Hepatocyte (in vitro differentiated cells): ENCODE data around the gene SLC23A2. TPM values are rescaled to one million over a fixed set of nuclear protein-coding genes. Genes with fewer than 3 reads are reported as not detected.
"Not testable (repeated sequence)": the region's sequence is repeated elsewhere in the genome, so short reads cannot be mapped to it uniquely, and the experiment has no call there.

Source experiments
- DNase-seq: peaks from one replicate; pipeline ENCODE4 v3.0.0-alpha.2; 2016; ENCODE audit warnings: low spot score
- H2AFZ ChIP-seq: fragments of 200-600 bp; sonication (generic); 2 replicates; pipeline ENCODE4 v1.6.0; 2016; ENCODE audit warnings: antibody characterized with exemption, mild to moderate bottlenecking
- H3K27ac ChIP-seq: fragments of 200-600 bp; sonication (generic); 2 replicates; pipeline ENCODE4 v1.5.1; 2016; ENCODE audit warnings: mild to moderate bottlenecking
- H3K27me3 ChIP-seq: fragments of 200-600 bp; sonication (generic); 2 replicates; pipeline ENCODE4 v1.6.1; 2016
- H3K36me3 ChIP-seq: fragments of 200-600 bp; sonication (generic); replicated peaks from 2 replicates; pipeline ENCODE4 v1.5.1; 2016; ENCODE audit warnings: low read depth; ENCODE audit not compliant: insufficient read depth
- H3K4me1 ChIP-seq: fragments of 200-600 bp; sonication (generic); 2 replicates; pipeline ENCODE4 v1.5.1; 2016; ENCODE audit warnings: mild to moderate bottlenecking, moderate library complexity; ENCODE audit not compliant: insufficient read depth
- H3K4me2 ChIP-seq: fragments of 200-600 bp; sonication (generic); 2 replicates; pipeline ENCODE4 v1.6.0; 2016
- H3K4me3 ChIP-seq: fragments of 200-600 bp; sonication (generic); 2 replicates; pipeline ENCODE4 v1.5.1; 2016; ENCODE audit warnings: mild to moderate bottlenecking
- H3K79me2 ChIP-seq: fragments of 200-600 bp; sonication (generic); 2 replicates; pipeline ENCODE4 v1.6.0; 2017; ENCODE audit warnings: mild to moderate bottlenecking
- H3K9me2 ChIP-seq: fragments of 200-600 bp; sonication (generic); replicated peaks from 2 replicates; pipeline ENCODE4 v1.6.0; 2017; ENCODE audit warnings: mild to moderate bottlenecking; ENCODE audit not compliant: insufficient read depth
- H3K9me3 ChIP-seq: fragments of 200-600 bp; sonication (generic); 2 replicates; pipeline ENCODE4 v1.5.1; 2016; ENCODE audit warnings: low read depth, mild to moderate bottlenecking
- H4K20me1 ChIP-seq: fragments of 200-600 bp; sonication (generic); 2 replicates; pipeline ENCODE4 v1.6.0; 2016; ENCODE audit warnings: mild to moderate bottlenecking; ENCODE audit not compliant: insufficient read depth, poor library complexity, severe bottlenecking
- EZH2 ChIP-seq: fragments of 200-600 bp; sonication (generic); IDR thresholded peaks from 2 replicates; pipeline ENCODE4 v1.6.1; 2016; ENCODE audit warnings: antibody characterized with exemption, mild to moderate bottlenecking, borderline replicate concordance
- EZH2phosphoT487 ChIP-seq: fragments of 200-600 bp; sonication (generic); IDR thresholded peaks from one replicate; pipeline ENCODE4 v1.6.1; 2018; ENCODE audit warnings: antibody characterized with exemption, mild to moderate bottlenecking, low read depth, moderate library complexity; ENCODE audit not compliant: unreplicated experiment, severe bottlenecking
- WGBS: methylation state at CpG from one replicate; pipeline ENCODE4 v1.1.6; 2016; ENCODE audit warnings: low lambda C conversion rate; ENCODE audit errors: missing lambda C conversion rate; 5-methylcytosine and 5-hydroxymethylcytosine counted together
- polyA plus RNA-seq: library from polyadenylated mRNA; unstranded; fragments of >200 nt; fragmentation: Nextera tagmentation; extraction: Ambion mirVana; gene quantifications from 2 replicates; pipeline ENCODE4 v1.2.1, GENCODE V29; 2016
- total RNA-seq: library from RNA; depleted of rRNA; stranded (reverse); fragments of >200 nt; gene quantifications from 2 replicates; pipeline ENCODE4 v1.2.3, GENCODE V29; 2014
- TF ChIP-seq, protein P1 (sequence below): fragments of 200-600 bp; sonication (generic); IDR thresholded peaks from 2 replicates; pipeline ENCODE4 v1.5.1; 2016; ENCODE audit warnings: antibody characterized with exemption, mild to moderate bottlenecking; ENCODE audit not compliant: poor library complexity

The SLC23A2 gene
- total and polyA plus RNA-seq, 2 experiments from 2014 or later, result 8.2 to 13.3 TPM

DNA sequence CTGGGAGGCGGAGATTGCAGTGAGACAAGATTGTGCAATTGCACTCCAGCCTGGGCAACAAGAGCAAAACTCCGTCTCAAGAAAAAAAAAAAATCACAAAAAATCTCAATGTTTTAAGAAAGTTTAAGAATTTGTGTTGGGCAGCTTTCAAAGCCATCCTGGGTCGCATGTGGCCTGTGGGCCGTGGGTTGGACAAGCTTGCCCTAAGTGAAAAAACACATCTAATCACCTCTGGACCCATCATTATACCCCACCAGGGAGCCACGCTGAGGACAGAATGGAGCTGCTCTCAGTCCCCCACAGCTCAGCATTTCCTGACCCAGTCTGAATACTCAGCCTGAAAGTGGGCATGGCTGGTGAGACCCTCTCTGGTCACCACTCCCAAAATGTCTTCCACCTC is 150.3 kb downstream of the SLC23A2 start:
- Histone ChIP-seq H3K27ac (no peak overlapping the region), H3K27me3 (no peaks in the 10 kb centered on the region), H2AFZ (no peak overlapping the region), H4K20me1 (no peaks in the 10 kb centered on the region), H3K4me1 (no peaks in the 10 kb centered on the region), H3K9me3 (no peaks in the 10 kb centered on the region), H3K36me3 (no peaks in the 10 kb centered on the region), H3K79me2 (no peaks in the 10 kb centered on the region), H3K4me2 (no peak overlapping the region), H3K4me3 (no peak overlapping the region), H3K9me2 (no peaks in the 10 kb centered on the region)
- 93% methylated on average over 5 of the region's 5 CpGs for WGBS
- no peak for DNase-seq
- TF ChIP-seq, protein P1, sequence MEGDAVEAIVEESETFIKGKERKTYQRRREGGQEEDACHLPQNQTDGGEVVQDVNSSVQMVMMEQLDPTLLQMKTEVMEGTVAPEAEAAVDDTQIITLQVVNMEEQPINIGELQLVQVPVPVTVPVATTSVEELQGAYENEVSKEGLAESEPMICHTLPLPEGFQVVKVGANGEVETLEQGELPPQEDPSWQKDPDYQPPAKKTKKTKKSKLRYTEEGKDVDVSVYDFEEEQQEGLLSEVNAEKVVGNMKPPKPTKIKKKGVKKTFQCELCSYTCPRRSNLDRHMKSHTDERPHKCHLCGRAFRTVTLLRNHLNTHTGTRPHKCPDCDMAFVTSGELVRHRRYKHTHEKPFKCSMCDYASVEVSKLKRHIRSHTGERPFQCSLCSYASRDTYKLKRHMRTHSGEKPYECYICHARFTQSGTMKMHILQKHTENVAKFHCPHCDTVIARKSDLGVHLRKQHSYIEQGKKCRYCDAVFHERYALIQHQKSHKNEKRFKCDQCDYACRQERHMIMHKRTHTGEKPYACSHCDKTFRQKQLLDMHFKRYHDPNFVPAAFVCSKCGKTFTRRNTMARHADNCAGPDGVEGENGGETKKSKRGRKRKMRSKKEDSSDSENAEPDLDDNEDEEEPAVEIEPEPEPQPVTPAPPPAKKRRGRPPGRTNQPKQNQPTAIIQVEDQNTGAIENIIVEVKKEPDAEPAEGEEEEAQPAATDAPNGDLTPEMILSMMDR, result no peak
- no peak for TF ChIP-seq EZH2phosphoT487
- no peak for TF ChIP-seq EZH2

DNA sequence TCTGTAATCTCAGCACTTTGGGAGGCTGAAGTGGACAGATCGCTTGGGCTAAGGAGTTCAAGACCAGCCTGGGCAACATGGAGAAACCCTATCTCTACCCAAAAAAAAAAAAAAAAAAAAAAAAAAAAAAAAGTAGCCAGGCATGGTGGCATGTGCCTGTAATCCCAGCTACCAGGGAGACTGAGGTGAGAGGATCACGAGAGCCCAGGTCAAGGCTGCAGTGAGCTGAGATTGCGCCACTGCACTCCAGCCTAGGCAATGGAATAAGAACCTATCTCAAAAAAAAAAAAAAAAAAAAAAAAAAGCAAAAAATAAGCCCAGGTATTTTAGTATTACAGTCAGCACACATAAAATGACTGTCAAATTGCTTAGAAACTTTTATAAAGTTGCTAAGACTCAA is 152.5 kb downstream of the SLC23A2 start:
- not testable (repeated sequence) for DNase-seq, H3K36me3 ChIP-seq, H3K9me2 ChIP-seq, H3K4me3 ChIP-seq, H2AFZ ChIP-seq, H3K27me3 ChIP-seq, H3K4me2 ChIP-seq, H4K20me1 ChIP-seq, H3K9me3 ChIP-seq, H3K79me2 ChIP-seq, H3K4me1 ChIP-seq, H3K27ac ChIP-seq
- WGBS, result 94% methylated on average over 3 of the region's 3 CpGs

DNA sequence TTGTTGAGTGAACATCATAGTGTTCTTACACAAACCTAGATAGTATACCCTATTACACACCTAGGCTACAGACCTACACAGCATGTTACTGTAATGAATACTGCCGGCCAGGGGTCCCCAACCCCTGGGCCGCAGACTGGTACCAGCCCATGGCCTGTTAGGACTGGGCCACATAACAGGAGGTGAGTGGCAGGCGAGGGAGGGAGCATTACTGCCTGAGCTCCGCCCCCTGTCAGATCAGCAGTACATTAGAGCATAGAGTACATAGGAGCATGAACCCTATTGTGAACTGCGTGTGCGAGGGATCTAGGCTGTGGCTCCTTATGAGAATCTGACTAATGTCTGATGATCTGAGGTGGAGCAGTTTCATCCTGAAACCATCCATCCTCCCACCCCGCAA is 153.3 kb downstream of the SLC23A2 start:
- Histone ChIP-seq H3K27me3 (no peaks in the 10 kb centered on the region), H4K20me1 (no peaks in the 10 kb centered on the region), H3K9me2 (no peaks in the 10 kb centered on the region), H3K4me2 (no peak overlapping the region), H3K36me3 (no peaks in the 10 kb centered on the region), H3K9me3 (no peaks in the 10 kb centered on the region), H3K4me1 (no peaks in the 10 kb centered on the region), H2AFZ (no peak overlapping the region), H3K27ac (no peak overlapping the region), H3K79me2 (no peaks in the 10 kb centered on the region), H3K4me3 (no peak overlapping the region)
- DNase-seq, result no peak
- WGBS, result 89% methylated on average over 7 of the region's 7 CpGs
- TF ChIP-seq EZH2, result no peak
- no peak for TF ChIP-seq EZH2phosphoT487
- TF ChIP-seq, protein P1, result no peak

GRCh38 chr20:4846821-4847220 is 154.5 kb downstream of the SLC23A2 start:
- no peaks in the 10 kb centered on the region for H3K9me2 ChIP-seq
- H4K20me1 ChIP-seq, result no peaks in the 10 kb centered on the region
- no peak overlapping the region for H2AFZ ChIP-seq
- H3K79me2 ChIP-seq, result no peaks in the 10 kb centered on the region
- TF ChIP-seq, protein P1, result no peak
- TF ChIP-seq EZH2 (no peak), EZH2phosphoT487 (no peak)
- no peaks in the 10 kb centered on the region for H3K27me3 ChIP-seq
- no peak for DNase-seq
- H3K9me3 ChIP-seq, result no peaks in the 10 kb centered on the region
- WGBS, result 95% methylated on average over 2 of the region's 2 CpGs
- no peaks in the 10 kb centered on the region for H3K4me1 ChIP-seq
- no peak overlapping the region for H3K4me2 ChIP-seq
- H3K27ac ChIP-seq, result no peak overlapping the region
- no peaks in the 10 kb centered on the region for H3K36me3 ChIP-seq
- H3K4me3 ChIP-seq, result no peak overlapping the region
